Heart left ventricle (tissue), 13 donors: ENCODE results near the gene UBE4B.

Source experiments
- POLR2A ChIP-seq, 2 donors: fragments of 450-650 bp; IDR thresholded peaks; one replicate each; pipeline ENCODE4 v1.6.1; 2017; ENCODE audit warnings: antibody characterized with exemption in 2 of 2, mild to moderate bottlenecking in 2 of 2, moderate library complexity in 2 of 2
- TF ChIP-seq, protein P1 (sequence below), 12 donors: fragments of 200-600 bp; sonication (generic) in 4 of 12; IDR thresholded peaks; one replicate each; pipeline versions ENCODE4 v1.5.0 to v1.8.0; 2018 to 2022; ENCODE audit warnings: antibody characterized with exemption in 12 of 12, mild to moderate bottlenecking in 5 of 12
- donor health status: ischemic (EF 13 %, LVEDD 7.1; RV severe dilation, severe dysfunction).
- donor health status: DM: no; HTN: yes; CAD: no.
- donor health status: DM: no; HTN: no; CAD: no.
- donor health status: ischemic (EF 25% LVEDD 6.9; RV normal size, moderate dysfunction).
- donor health status: ischemic (EF 25% LVEDD 5.7; RV mildly dilated, moderate dysfunction).
- donor health status: ischemic (EF 35%, LVEDD 5.7; RV mildly dilated, moderate dysfunction).
- donor health status: nonischemic (EF 11% LVEDD 7.7; RV severe dilation, severe dysfunction).
- donor health status: DM: yes; HTN: yes; CAD: no.
- donor health status: PGD.
- donor health status: ischemic (EF 29% LVEDD 5.4; RV normal size, mild dysfunction).
- donor health status: nonischemic (EF 23%, LVEDD 6.1; RV moderate dilation, normal function).

- TF ChIP-seq POLR2A (IDR thresholded peaks at IDR 0.05): no peak
- TF ChIP-seq, protein P1, sequence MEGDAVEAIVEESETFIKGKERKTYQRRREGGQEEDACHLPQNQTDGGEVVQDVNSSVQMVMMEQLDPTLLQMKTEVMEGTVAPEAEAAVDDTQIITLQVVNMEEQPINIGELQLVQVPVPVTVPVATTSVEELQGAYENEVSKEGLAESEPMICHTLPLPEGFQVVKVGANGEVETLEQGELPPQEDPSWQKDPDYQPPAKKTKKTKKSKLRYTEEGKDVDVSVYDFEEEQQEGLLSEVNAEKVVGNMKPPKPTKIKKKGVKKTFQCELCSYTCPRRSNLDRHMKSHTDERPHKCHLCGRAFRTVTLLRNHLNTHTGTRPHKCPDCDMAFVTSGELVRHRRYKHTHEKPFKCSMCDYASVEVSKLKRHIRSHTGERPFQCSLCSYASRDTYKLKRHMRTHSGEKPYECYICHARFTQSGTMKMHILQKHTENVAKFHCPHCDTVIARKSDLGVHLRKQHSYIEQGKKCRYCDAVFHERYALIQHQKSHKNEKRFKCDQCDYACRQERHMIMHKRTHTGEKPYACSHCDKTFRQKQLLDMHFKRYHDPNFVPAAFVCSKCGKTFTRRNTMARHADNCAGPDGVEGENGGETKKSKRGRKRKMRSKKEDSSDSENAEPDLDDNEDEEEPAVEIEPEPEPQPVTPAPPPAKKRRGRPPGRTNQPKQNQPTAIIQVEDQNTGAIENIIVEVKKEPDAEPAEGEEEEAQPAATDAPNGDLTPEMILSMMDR (IDR thresholded peaks at IDR 0.05): no peak
These were observed 17.9 kb downstream of the UBE4B start for GRCh38 chr1:10050611-10051010.
